ENCODE measurements around the gene HAGHL. TPM values are rescaled to one million over a fixed set of nuclear protein-coding genes. Genes with fewer than 3 reads are reported as not detected.

The HAGHL gene
- total and polyA plus RNA-seq, 2 of the 8 experiments (the other 6 are each of a cell fraction or from before 2014, with no cell fraction given): 26.6 to 26.9 TPM

- H3K23me2 ChIP-seq (ENCODE audit: low read depth, low read length): peaks cover 15% of the 10 kb centered on the region
- H3K9ac ChIP-seq (replicated peaks in 1 of 4; ENCODE audit: extremely low read depth in 1 of 4, low read depth in 3 of 4, low read length in 3 of 4): no peak overlapping the region
- WGBS, 2 experiments (ENCODE audit: extremely low coverage in 1 of 2, insufficient coverage in 1 of 2, insufficient read length in 1 of 2, insufficient replicate concordance in 2 of 2, low coverage in 1 of 2, low lambda C conversion rate in 2 of 2, missing lambda C conversion rate in 1 of 2): 72% methylated on average over 16 of the region's 22 CpGs; no CpG with 5 or more reads in 1 of the 2 experiments
- H2BK15ac ChIP-seq (ENCODE audit: low read length): no peak overlapping the region
- H3K4me1 ChIP-seq (replicated peaks in 1 of 4; ENCODE audit: control insufficient read depth in 3 of 4, insufficient read depth in 4 of 4, low read length in 3 of 4): peaks cover 0 to 23% (median 15%) of the 10 kb centered on the region in 4 experiments; a peak in 5 of 7 replicates
- no peaks in the 10 kb centered on the region for H3K36me3 ChIP-seq (ENCODE audit: control insufficient read depth in 2 of 4, insufficient read depth in 4 of 4, low read length in 3 of 4)
- H3K27ac ChIP-seq (ENCODE audit: low read depth, low read length): no peak overlapping the region
- H3K18ac ChIP-seq (ENCODE audit: extremely low read depth, low read length): no peak overlapping the region; the same call in 1 of the 2 replicates
- ChIA-PET POLR2A (ENCODE audit: partially characterized antibody) (interaction anchor here (1.1 to 4.6 kb wide), 4 partner anchors 11 to 39 kb away, joined by 3 to 48 read pairs (median 6); partner anchors contain the start of genes ANTKMT, JMJD8, RHBDL1 and STUB1), CTCF (ENCODE audit: partially characterized antibody) (interaction anchor here (0.9 to 2.0 kb wide), 4 partner anchors 12 to 92 kb away, joined by 3 to 7 read pairs (median 5); no protein-coding TSS in a partner anchor)
- no peak overlapping the region for H3K4ac ChIP-seq (replicated peaks; ENCODE audit: insufficient read length, low read depth, low read length)
- H2AFZ ChIP-seq (ENCODE audit: low read length): no peak overlapping the region
- no peak overlapping the region for H3K56ac ChIP-seq (replicated peaks; ENCODE audit: insufficient read length, low read depth, low read length)
- no peak overlapping the region for H3K23ac ChIP-seq (ENCODE audit: insufficient read length)
- no peak overlapping the region for H2BK120ac ChIP-seq (replicated peaks; ENCODE audit: low read depth, low read length)
- H3K4me2 ChIP-seq (ENCODE audit: insufficient read depth in 1 of 2, low read depth in 2 of 2, low read length in 2 of 2): peak overlapping the region; percentile 87 to 95
- H4K5ac ChIP-seq (ENCODE audit: insufficient read length, low read depth, low read length): no peak overlapping the region
- H3K79me2 ChIP-seq (ENCODE audit: control insufficient read depth in 1 of 2, insufficient read depth in 2 of 2, low read length in 2 of 2): no peaks in the 10 kb centered on the region
- FAIRE-seq: no peak
- peak overlapping the region; percentile 65; the same call in 1 of the 2 replicates for H2AK5ac ChIP-seq (ENCODE audit: low read depth, low read length)
- DNase-seq (ENCODE audit: low read depth in 1 of 2, low spot score in 2 of 2): peak in 1 of 2 experiments; percentile 56
- no peak overlapping the region for H2BK5ac ChIP-seq (ENCODE audit: low read depth, low read length)
- no peak overlapping the region for H4K91ac ChIP-seq (replicated peaks; ENCODE audit: insufficient read length, low read length)
- peaks cover 4% of the 10 kb centered on the region; the same call in 1 of the 2 replicates for H3K79me1 ChIP-seq (ENCODE audit: low read depth, low read length)
- peak overlapping the region in 3 of 4 experiments; percentile 43 to 78 (median 48); a peak in 5 of 8 replicates for H3K4me3 ChIP-seq (ENCODE audit: extremely low read depth in 1 of 4, insufficient read depth in 2 of 4, low read depth in 3 of 4, low read length in 4 of 4)
- H3K14ac ChIP-seq (ENCODE audit: insufficient read length): no peak overlapping the region
- no peak overlapping the region for H2BK20ac ChIP-seq (ENCODE audit: low read length)
- TF ChIP-seq ATF2 (IDR thresholded peaks at IDR 0.05; ENCODE audit: low read length) (no peak), BCL11A (IDR thresholded peaks at IDR 0.05; ENCODE audit: low read depth in 2 of 2, low read length in 2 of 2) (no peak), RAD21 (IDR thresholded peaks at IDR 0.05 in 1 of 2, conservative IDR thresholded peaks at IDR 0.05 in 1 of 2; ENCODE audit: low read depth in 2 of 2, low read length in 2 of 2) (no peak)
- TF ChIP-seq, protein P1, sequence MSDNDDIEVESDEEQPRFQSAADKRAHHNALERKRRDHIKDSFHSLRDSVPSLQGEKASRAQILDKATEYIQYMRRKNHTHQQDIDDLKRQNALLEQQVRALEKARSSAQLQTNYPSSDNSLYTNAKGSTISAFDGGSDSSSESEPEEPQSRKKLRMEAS (IDR thresholded peaks at IDR 0.05): peak; percentile 28; the same call in 1 of the 2 replicates
- no peak overlapping the region; the same call in 1 of the 2 replicates for H4K8ac ChIP-seq (ENCODE audit: extremely low read depth, insufficient read depth, low read length)
- no peaks in the 10 kb centered on the region for H3K9me3 ChIP-seq (ENCODE audit: insufficient read depth in 2 of 2, low read depth in 1 of 2, low read length in 1 of 2)
- H2BK12ac ChIP-seq (ENCODE audit: low read depth, low read length): no peak overlapping the region
- H4K20me1 ChIP-seq (replicated peaks in 1 of 2; ENCODE audit: control insufficient read depth in 1 of 2, insufficient read depth in 2 of 2, low read length in 2 of 2): peaks cover 0 to 10% of the 10 kb centered on the region in 2 experiments
- H3K27me3 ChIP-seq (replicated peaks in 1 of 4; ENCODE audit: control insufficient read depth in 3 of 4, extremely low read depth in 1 of 4, insufficient read depth in 3 of 4, low read length in 3 of 4): peaks cover 1 to 56% (median 36%) of the 10 kb centered on the region in 4 experiments
Observed at GRCh38 chr16:693364-693763, 33.5 kb upstream of the HAGHL start.

Data from H1 (cell line).